OCI-LY3 (cell line): Measurements from ENCODE around the gene CSRP3.

Experiments
- EZH2phosphoT487 ChIP-seq: fragments of 200-600 bp; shearing (Covaris generic); IDR thresholded peaks from 2 replicates; pipeline ENCODE4 v1.6.1; 2018; ENCODE audit warnings: antibody characterized with exemption, mixed run types, low read depth
- TF ChIP-seq, protein P1 (sequence below): fragments of 200-600, 300-600 bp; sonication (generic); IDR thresholded peaks from 2 replicates; pipeline ENCODE4 v1.5.1; 2014; ENCODE audit warnings: antibody characterized with exemption, low read length, low read depth

GRCh38 chr11:19199048-19199447 lies 2.7 kb downstream of the CSRP3 start:
- TF ChIP-seq, protein P1, sequence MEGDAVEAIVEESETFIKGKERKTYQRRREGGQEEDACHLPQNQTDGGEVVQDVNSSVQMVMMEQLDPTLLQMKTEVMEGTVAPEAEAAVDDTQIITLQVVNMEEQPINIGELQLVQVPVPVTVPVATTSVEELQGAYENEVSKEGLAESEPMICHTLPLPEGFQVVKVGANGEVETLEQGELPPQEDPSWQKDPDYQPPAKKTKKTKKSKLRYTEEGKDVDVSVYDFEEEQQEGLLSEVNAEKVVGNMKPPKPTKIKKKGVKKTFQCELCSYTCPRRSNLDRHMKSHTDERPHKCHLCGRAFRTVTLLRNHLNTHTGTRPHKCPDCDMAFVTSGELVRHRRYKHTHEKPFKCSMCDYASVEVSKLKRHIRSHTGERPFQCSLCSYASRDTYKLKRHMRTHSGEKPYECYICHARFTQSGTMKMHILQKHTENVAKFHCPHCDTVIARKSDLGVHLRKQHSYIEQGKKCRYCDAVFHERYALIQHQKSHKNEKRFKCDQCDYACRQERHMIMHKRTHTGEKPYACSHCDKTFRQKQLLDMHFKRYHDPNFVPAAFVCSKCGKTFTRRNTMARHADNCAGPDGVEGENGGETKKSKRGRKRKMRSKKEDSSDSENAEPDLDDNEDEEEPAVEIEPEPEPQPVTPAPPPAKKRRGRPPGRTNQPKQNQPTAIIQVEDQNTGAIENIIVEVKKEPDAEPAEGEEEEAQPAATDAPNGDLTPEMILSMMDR, result no peak
- no peak for TF ChIP-seq EZH2phosphoT487
